Naive thymus-derived CD4-positive, alpha-beta T cell (primary cell): ENCODE measurements around the gene DPH6. TPM values are rescaled to one million over a fixed set of nuclear protein-coding genes. Genes with fewer than 3 reads are reported as not detected.

Experiments used
- ATAC-seq: fragments of 150-1000 bp; cut with Tn5 transposase; 2 replicates; pipeline ENCODE4 v1.10.0; 2021; ENCODE audit warnings: mild to moderate bottlenecking, moderate library complexity
- CTCF ChIA-PET: fragments of 350-600 bp; sonication (Branson Sonifier 250); formaldehyde crosslinking; loops from one replicate; lab custom pipeline; 2021; ENCODE audit warnings: antibody characterized with exemption; lab: Charles Lee
- POLR2A ChIA-PET: fragments of 350-600 bp; sonication (Branson Sonifier 250); formaldehyde crosslinking; loops from one replicate; lab custom pipeline; 2021; ENCODE audit warnings: antibody characterized with exemption, inconsistent platforms; lab: Charles Lee
- DNase-seq, 9 donors: peaks; one replicate each; pipeline versions ENCODE4 v3.0.0 to v3.0.0-alpha.2; 2020 to 2022; ENCODE audit warnings: mixed read lengths in 1 of 9
- H3K27ac ChIP-seq: one replicate; pipeline ENCODE4 v1.7.0; 2013; ENCODE audit warnings: mild to moderate bottlenecking, low read depth, low read length, moderate library complexity
- H3K27me3 ChIP-seq, 2 donors: one replicate each; pipeline ENCODE4 v1.7.0; 2013; ENCODE audit warnings: low read length in 2 of 2, mild to moderate bottlenecking in 2 of 2, moderate library complexity in 2 of 2; ENCODE audit not compliant: control insufficient read depth in 2 of 2, insufficient read depth in 2 of 2
- H3K36me3 ChIP-seq, 3 experiments: 1 replicate in 2 of 3; 2 replicates in 1 of 3; pipeline ENCODE4 v1.7.0; 2013; ENCODE audit warnings: low read length in 3 of 3, mild to moderate bottlenecking in 3 of 3, moderate library complexity in 1 of 3; ENCODE audit not compliant: insufficient read depth in 3 of 3, control insufficient read depth in 2 of 3
- H3K4me1 ChIP-seq, 2 donors: one replicate each; pipeline ENCODE4 v1.7.0; 2013; ENCODE audit warnings: low read length in 2 of 2, mild to moderate bottlenecking in 2 of 2, moderate library complexity in 1 of 2; ENCODE audit not compliant: control insufficient read depth in 2 of 2, insufficient read depth in 2 of 2
- H3K4me3 ChIP-seq: 2 replicates; pipeline ENCODE4 v1.7.0; 2013; ENCODE audit warnings: mild to moderate bottlenecking, low read length
- H3K9me3 ChIP-seq, 3 experiments: 1 replicate in 2 of 3; 2 replicates in 1 of 3; pipeline ENCODE4 v1.7.0; 2013; ENCODE audit warnings: low read length in 3 of 3; ENCODE audit not compliant: control insufficient read depth in 2 of 3
- H3K27ac Mint-ChIP-seq, 9 donors: one replicate each; pipeline ENCODE4 v1.8.0; 2020 to 2022; ENCODE audit warnings: mixed read lengths in 9 of 9, mild to moderate bottlenecking in 8 of 9, moderate library complexity in 5 of 9, inconsistent platforms in 2 of 9
- H3K27me3 Mint-ChIP-seq, 5 donors: one replicate each; pipeline ENCODE4 v1.8.0; 2021 to 2022; ENCODE audit warnings: mixed read lengths in 5 of 5, mild to moderate bottlenecking in 1 of 5
- H3K36me3 Mint-ChIP-seq, 5 donors: one replicate each; pipeline ENCODE4 v1.8.0; 2020 to 2022; ENCODE audit warnings: mixed read lengths in 5 of 5, mild to moderate bottlenecking in 3 of 5, inconsistent platforms in 1 of 5
- H3K4me1 Mint-ChIP-seq, 7 donors: one replicate each; pipeline ENCODE4 v1.8.0; 2020 to 2022; ENCODE audit warnings: mixed read lengths in 7 of 7, mild to moderate bottlenecking in 3 of 7, inconsistent platforms in 1 of 7
- H3K4me3 Mint-ChIP-seq, 10 donors: one replicate each; pipeline ENCODE4 v1.8.0; 2020 to 2022; ENCODE audit warnings: mild to moderate bottlenecking in 10 of 10, mixed read lengths in 10 of 10, moderate library complexity in 6 of 10, inconsistent platforms in 2 of 10
- H3K9me3 Mint-ChIP-seq, 11 donors: one replicate each; pipeline ENCODE4 v1.8.0; 2020 to 2022; ENCODE audit warnings: mixed read lengths in 11 of 11, mild to moderate bottlenecking in 4 of 11, inconsistent platforms in 1 of 11, moderate library complexity in 1 of 11
- intact Hi-C, 2 donors: fragments of 100-400 bp; cut with micrococcal nuclease; formaldehyde crosslinking; loops; one replicate each; pipeline ENCODE4 v1.15.1; 2023
- polyA plus RNA-seq, 2 donors: library from polyadenylated mRNA; unstranded; fragments of 300-500 nt; fragmentation: Illumina TruSeq; gene quantifications; one replicate each; pipeline ENCODE4 v1.2.3, GENCODE V29; 2021
- total RNA-seq, 6 experiments: library from RNA in 5 of 6; stranded (reverse) in 5 of 6; gene quantifications; 1 replicate in 5 of 6; 2 replicates in 1 of 6; pipeline ENCODE4 v1.2.3 and lab custom pipeline; 2021 to 2026

DPH6 gene
- total and polyA plus RNA-seq, 7 experiments from 2014 or later: 10.5 to 28.9 (median 14.8) TPM

GRCh38 chr15:35471024-35471423 is 74.9 kb downstream of the DPH6 start:
- Mint-ChIP-seq H3K4me1 (peaks cover 0 to 5% (median 0%) of the 10 kb centered on the region in 7 donors), H3K27ac (no peak overlapping the region), H3K4me3 (no peak overlapping the region), H3K36me3 (peaks cover 0 to 29% (median 24%) of the 10 kb centered on the region in 5 donors), H3K9me3 (peaks cover 0 to 3% (median 0%) of the 10 kb centered on the region in 11 donors), H3K27me3 (no peaks in the 10 kb centered on the region)
- H3K27me3 ChIP-seq: no peaks in the 10 kb centered on the region
- H3K4me1 ChIP-seq: no peaks in the 10 kb centered on the region
- ChIA-PET CTCF (no interaction called here), POLR2A (no interaction called here)
- H3K27ac ChIP-seq: no peak overlapping the region
- DNase-seq (no peak), ATAC-seq (no peak)
- H3K9me3 ChIP-seq: no peaks in the 10 kb centered on the region
- H3K4me3 ChIP-seq: no peak overlapping the region
- no peaks in the 10 kb centered on the region for H3K36me3 ChIP-seq
- intact Hi-C loops: no loop called here

GRCh38 chr15:35470441-35470840 is 75.5 kb downstream of the DPH6 start:
- no peak overlapping the region for H3K4me3 ChIP-seq
- H3K27me3 Mint-ChIP-seq: no peaks in the 10 kb centered on the region
- no peak overlapping the region for H3K4me3 Mint-ChIP-seq
- H3K27me3 ChIP-seq: no peaks in the 10 kb centered on the region
- peaks cover 0 to 5% (median 0%) of the 10 kb centered on the region in 7 donors for H3K4me1 Mint-ChIP-seq
- ATAC-seq: no peak
- H3K27ac Mint-ChIP-seq: no peak overlapping the region
- H3K9me3 Mint-ChIP-seq: peaks cover 0 to 3% (median 0%) of the 10 kb centered on the region in 11 donors
- H3K27ac ChIP-seq: no peak overlapping the region
- intact Hi-C loops: no loop called here
- no peaks in the 10 kb centered on the region for H3K36me3 ChIP-seq
- no peaks in the 10 kb centered on the region for H3K9me3 ChIP-seq
- CTCF ChIA-PET: no interaction called here
- POLR2A ChIA-PET: no interaction called here
- no peaks in the 10 kb centered on the region for H3K4me1 ChIP-seq
- no peak for DNase-seq
- H3K36me3 Mint-ChIP-seq: peaks cover 0 to 29% (median 24%) of the 10 kb centered on the region in 5 donors

- H3K4me1 Mint-ChIP-seq: peaks cover 0 to 5% (median 0%) of the 10 kb centered on the region in 7 donors
- intact Hi-C loops: no loop called here
Observed at GRCh38 chr15:35466476-35466875, 79.5 kb downstream of the DPH6 start.

GRCh38 chr15:35465783-35466182 is 80.2 kb downstream of the DPH6 start:
- intact Hi-C loops: no loop called here
- Mint-ChIP-seq H3K36me3 (peaks cover 0 to 32% (median 24%) of the 10 kb centered on the region in 5 donors), H3K27ac (no peak overlapping the region), H3K4me3 (no peak overlapping the region), H3K4me1 (peaks cover 0 to 5% (median 0%) of the 10 kb centered on the region in 7 donors), H3K27me3 (no peaks in the 10 kb centered on the region), H3K9me3 (peaks cover 0 to 3% (median 0%) of the 10 kb centered on the region in 11 donors)
- Histone ChIP-seq H3K27me3 (no peaks in the 10 kb centered on the region), H3K4me3 (no peak overlapping the region), H3K4me1 (no peaks in the 10 kb centered on the region), H3K9me3 (no peaks in the 10 kb centered on the region), H3K27ac (no peak overlapping the region), H3K36me3 (no peaks in the 10 kb centered on the region)
- ChIA-PET CTCF (no interaction called here), POLR2A (no interaction called here)
- no peak for ATAC-seq
- no peak for DNase-seq

More at GRCh38 chr15:35466476-35466875, 79.5 kb downstream of the DPH6 start:
- peaks cover 0 to 33% (median 24%) of the 10 kb centered on the region in 5 donors for H3K36me3 Mint-ChIP-seq
- H3K27me3 ChIP-seq: no peaks in the 10 kb centered on the region
- POLR2A ChIA-PET: no interaction called here
- no peak overlapping the region for H3K4me3 ChIP-seq
- H3K27ac Mint-ChIP-seq: no peak overlapping the region
- peaks cover 0 to 3% (median 0%) of the 10 kb centered on the region in 11 donors for H3K9me3 Mint-ChIP-seq
- CTCF ChIA-PET: no interaction called here
- DNase-seq (no peak), ATAC-seq (no peak)
- no peak overlapping the region for H3K4me3 Mint-ChIP-seq
- H3K9me3 ChIP-seq: no peaks in the 10 kb centered on the region
- H3K4me1 ChIP-seq: no peaks in the 10 kb centered on the region
- H3K36me3 ChIP-seq: no peaks in the 10 kb centered on the region
- H3K27me3 Mint-ChIP-seq: no peaks in the 10 kb centered on the region
- H3K27ac ChIP-seq: no peak overlapping the region

- H3K4me1 Mint-ChIP-seq: peaks cover 0 to 2% (median 0%) of the 10 kb centered on the region in 7 donors
- CTCF ChIA-PET: no interaction called here
Observed at GRCh38 chr15:35460616-35461015, 85.3 kb downstream of the DPH6 start.

GRCh38 chr15:35458176-35458856 is 87.6 kb downstream of the DPH6 start:
- no peak overlapping the region for H3K4me3 ChIP-seq
- ChIA-PET CTCF (no interaction called here), POLR2A (no interaction called here)
- no peak for DNase-seq
- H3K9me3 ChIP-seq: no peaks in the 10 kb centered on the region
- H3K4me1 Mint-ChIP-seq: peaks cover 0 to 2% (median 0%) of the 10 kb centered on the region in 7 donors
- H3K27me3 ChIP-seq: no peaks in the 10 kb centered on the region
- H3K27ac Mint-ChIP-seq: peak overlapping the region in 1 of 9 donors; percentile 21
- H3K27ac ChIP-seq: no peak overlapping the region
- no peaks in the 10 kb centered on the region for H3K36me3 ChIP-seq
- intact Hi-C loops: no loop called here
- H3K36me3 Mint-ChIP-seq: peaks cover 0 to 19% (median 0%) of the 10 kb centered on the region in 5 donors
- H3K9me3 Mint-ChIP-seq: no peaks in the 10 kb centered on the region
- H3K4me1 ChIP-seq: no peaks in the 10 kb centered on the region
- ATAC-seq: no peak
- no peaks in the 10 kb centered on the region for H3K27me3 Mint-ChIP-seq
- H3K4me3 Mint-ChIP-seq: no peak overlapping the region

More at GRCh38 chr15:35460616-35461015, 85.3 kb downstream of the DPH6 start:
- H3K27ac Mint-ChIP-seq: no peak overlapping the region
- H3K4me3 Mint-ChIP-seq: no peak overlapping the region
- H3K36me3 Mint-ChIP-seq: peaks cover 0 to 16% (median 0%) of the 10 kb centered on the region in 5 donors
- H3K36me3 ChIP-seq: no peaks in the 10 kb centered on the region
- H3K27me3 ChIP-seq: no peaks in the 10 kb centered on the region
- DNase-seq (no peak), ATAC-seq (no peak)
- H3K4me3 ChIP-seq: no peak overlapping the region
- POLR2A ChIA-PET: no interaction called here
- H3K27me3 Mint-ChIP-seq: no peaks in the 10 kb centered on the region
- no peak overlapping the region for H3K27ac ChIP-seq
- no peaks in the 10 kb centered on the region for H3K9me3 Mint-ChIP-seq
- intact Hi-C loops: no loop called here
- H3K9me3 ChIP-seq: no peaks in the 10 kb centered on the region
- H3K4me1 ChIP-seq: no peaks in the 10 kb centered on the region

- Histone ChIP-seq H3K9me3 (no peaks in the 10 kb centered on the region), H3K4me3 (no peak overlapping the region), H3K27ac (no peak overlapping the region), H3K27me3 (no peaks in the 10 kb centered on the region), H3K4me1 (no peaks in the 10 kb centered on the region), H3K36me3 (no peaks in the 10 kb centered on the region)
- Mint-ChIP-seq H3K4me3 (no peak overlapping the region), H3K9me3 (no peaks in the 10 kb centered on the region), H3K27ac (no peak overlapping the region), H3K36me3 (peaks cover 0 to 25% (median 4%) of the 10 kb centered on the region in 5 donors), H3K27me3 (no peaks in the 10 kb centered on the region), H3K4me1 (peaks cover 0 to 3% (median 0%) of the 10 kb centered on the region in 7 donors)
- ChIA-PET POLR2A (no interaction called here), CTCF (no interaction called here)
- intact Hi-C loops: no loop called here
- ATAC-seq (no peak), DNase-seq (no peak)
Observed at GRCh38 chr15:35455201-35455600, 90.8 kb downstream of the DPH6 start.
